Neural progenitor cell (in vitro differentiated cells): ENCODE results near the gene DAO. TPM values are rescaled to one million over a fixed set of nuclear protein-coding genes. Genes with fewer than 3 reads are reported as not detected.

ENCODE experiments used
- DNase-seq: peaks from one replicate; pipeline ENCODE4 v3.0.0-alpha.2; 2016; ENCODE audit warnings: low spot score
- H2AFZ ChIP-seq: fragments of 200-600 bp; sonication (generic); replicated peaks from 2 replicates; pipeline ENCODE4 v1.6.1; 2016; ENCODE audit warnings: antibody characterized with exemption
- H3F3A ChIP-seq: fragments of 200-600 bp; sonication (generic); 2 replicates; pipeline ENCODE4 v1.6.1; 2016; ENCODE audit warnings: antibody characterized with exemption, low read depth
- H3K27ac ChIP-seq: fragments of 200-600 bp; sonication (generic); 2 replicates; pipeline ENCODE4 v1.5.1; 2016; ENCODE audit warnings: mild to moderate bottlenecking
- H3K27me3 ChIP-seq: fragments of 200-600 bp; sonication (generic); 2 replicates; pipeline ENCODE4 v1.6.1; 2016; ENCODE audit warnings: mild to moderate bottlenecking, moderate library complexity
- H3K36me3 ChIP-seq: fragments of 200-600 bp; sonication (generic); 2 replicates; pipeline ENCODE4 v1.5.1; 2016
- H3K4me1 ChIP-seq: fragments of 200-600 bp; sonication (generic); 2 replicates; pipeline ENCODE4 v1.6.1; 2016; ENCODE audit warnings: mixed run types
- H3K4me2 ChIP-seq: fragments of 200-600 bp; sonication (generic); 2 replicates; pipeline ENCODE4 v1.6.1; 2016
- H3K4me3 ChIP-seq: fragments of 200-600 bp; sonication (generic); 2 replicates; pipeline ENCODE4 v1.5.1; 2016
- H3K79me2 ChIP-seq: fragments of 200-600 bp; sonication (generic); 2 replicates; pipeline ENCODE4 v1.6.1; 2016; ENCODE audit warnings: low read depth
- H3K9ac ChIP-seq: fragments of 200-600 bp; sonication (generic); 2 replicates; pipeline ENCODE4 v1.6.1; 2016
- H3K9me3 ChIP-seq: fragments of 200-600 bp; sonication (generic); 2 replicates; pipeline ENCODE4 v1.5.1; 2016; ENCODE audit warnings: low read depth
- H4K20me1 ChIP-seq: fragments of 200-600 bp; sonication (generic); 2 replicates; pipeline ENCODE4 v1.6.1; 2016; ENCODE audit warnings: low read depth
- H3K27ac Mint-ChIP-seq: 3 replicates; pipeline ENCODE4 v1.8.0; 2021; ENCODE audit warnings: mixed read lengths
- H3K27me3 Mint-ChIP-seq: 2 replicates; pipeline ENCODE4 v1.8.0; 2022; ENCODE audit warnings: low read depth, mild to moderate bottlenecking, inconsistent platforms, moderate library complexity, mixed read lengths; ENCODE audit not compliant: insufficient read depth
- H3K36me3 Mint-ChIP-seq: 3 replicates; pipeline ENCODE4 v1.8.0; 2021; ENCODE audit warnings: mixed read lengths
- H3K4me1 Mint-ChIP-seq: 3 replicates; pipeline ENCODE4 v1.8.0; 2021; ENCODE audit warnings: mixed read lengths
- H3K4me3 Mint-ChIP-seq: 3 replicates; pipeline ENCODE4 v1.8.0; 2021; ENCODE audit warnings: mild to moderate bottlenecking, moderate library complexity, mixed read lengths
- H3K9me3 Mint-ChIP-seq: 3 replicates; pipeline ENCODE4 v1.8.0; 2020; ENCODE audit warnings: mixed read lengths
- EZH2 ChIP-seq: fragments of 200-600 bp; sonication (generic); IDR thresholded peaks from 2 replicates; pipeline ENCODE4 v1.6.1; 2017; ENCODE audit warnings: antibody characterized with exemption, mild to moderate bottlenecking, moderate library complexity
- EZH2phosphoT487 ChIP-seq: fragments of 200-600 bp; sonication (generic); IDR thresholded peaks from 2 replicates; pipeline ENCODE4 v1.6.1; 2017; ENCODE audit warnings: antibody characterized with exemption
- total RNA-seq: library from RNA; depleted of rRNA; stranded (reverse); fragments of >200 nt; gene quantifications from 2 replicates; pipeline ENCODE4 v1.2.3, GENCODE V29; 2015; ENCODE audit warnings: low replicate concordance
- TF ChIP-seq, protein P1 (sequence below): fragments of 200-600 bp; sonication (generic); IDR thresholded peaks from 2 replicates; pipeline ENCODE4 v1.5.1; 2017; ENCODE audit warnings: antibody characterized with exemption, mild to moderate bottlenecking

The DAO gene
- total RNA-seq, 1 donor from 2014 or later = not detected

DNA sequence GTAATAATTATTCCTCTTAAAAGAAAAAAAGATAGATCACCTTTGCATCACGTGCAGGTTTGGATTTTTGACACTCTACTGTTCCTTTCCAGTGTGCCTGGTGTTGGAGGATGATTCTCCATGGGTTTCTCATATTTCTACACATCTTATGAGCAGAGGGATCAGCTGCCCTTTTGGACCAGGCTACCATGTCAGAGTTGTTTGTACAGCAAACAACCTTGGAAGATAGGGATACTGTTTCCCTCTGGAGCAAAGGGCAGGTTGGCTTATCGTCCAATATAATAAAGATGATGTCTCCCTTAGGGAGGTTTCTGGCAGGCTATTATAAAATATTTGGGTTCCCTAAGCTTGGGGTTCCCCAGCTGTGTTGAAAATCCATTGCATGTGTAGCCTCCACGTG is 42.1 kb downstream of the DAO start:
- no peak for DNase-seq
- H3K4me3 Mint-ChIP-seq = no peak overlapping the region
- no peak overlapping the region for H2AFZ ChIP-seq
- H3K4me1 ChIP-seq = no peaks in the 10 kb centered on the region
- TF ChIP-seq, protein P1, sequence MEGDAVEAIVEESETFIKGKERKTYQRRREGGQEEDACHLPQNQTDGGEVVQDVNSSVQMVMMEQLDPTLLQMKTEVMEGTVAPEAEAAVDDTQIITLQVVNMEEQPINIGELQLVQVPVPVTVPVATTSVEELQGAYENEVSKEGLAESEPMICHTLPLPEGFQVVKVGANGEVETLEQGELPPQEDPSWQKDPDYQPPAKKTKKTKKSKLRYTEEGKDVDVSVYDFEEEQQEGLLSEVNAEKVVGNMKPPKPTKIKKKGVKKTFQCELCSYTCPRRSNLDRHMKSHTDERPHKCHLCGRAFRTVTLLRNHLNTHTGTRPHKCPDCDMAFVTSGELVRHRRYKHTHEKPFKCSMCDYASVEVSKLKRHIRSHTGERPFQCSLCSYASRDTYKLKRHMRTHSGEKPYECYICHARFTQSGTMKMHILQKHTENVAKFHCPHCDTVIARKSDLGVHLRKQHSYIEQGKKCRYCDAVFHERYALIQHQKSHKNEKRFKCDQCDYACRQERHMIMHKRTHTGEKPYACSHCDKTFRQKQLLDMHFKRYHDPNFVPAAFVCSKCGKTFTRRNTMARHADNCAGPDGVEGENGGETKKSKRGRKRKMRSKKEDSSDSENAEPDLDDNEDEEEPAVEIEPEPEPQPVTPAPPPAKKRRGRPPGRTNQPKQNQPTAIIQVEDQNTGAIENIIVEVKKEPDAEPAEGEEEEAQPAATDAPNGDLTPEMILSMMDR = no peak
- TF ChIP-seq EZH2phosphoT487 (no peak), EZH2 (no peak)
- no peaks in the 10 kb centered on the region for H3K36me3 Mint-ChIP-seq
- H3K4me3 ChIP-seq = no peak overlapping the region
- no peaks in the 10 kb centered on the region for H3K4me1 Mint-ChIP-seq
- H3K27ac Mint-ChIP-seq = no peak overlapping the region
- H3K9me3 Mint-ChIP-seq = peaks cover 3% of the 10 kb centered on the region
- H3K27me3 Mint-ChIP-seq = peaks cover 8% of the 10 kb centered on the region
- no peaks in the 10 kb centered on the region for H3K36me3 ChIP-seq
- H3K4me2 ChIP-seq = no peak overlapping the region
- no peak overlapping the region for H3K27ac ChIP-seq
- no peaks in the 10 kb centered on the region for H3F3A ChIP-seq
- no peaks in the 10 kb centered on the region for H3K9me3 ChIP-seq
- H4K20me1 ChIP-seq = no peaks in the 10 kb centered on the region
- no peaks in the 10 kb centered on the region for H3K27me3 ChIP-seq
- H3K9ac ChIP-seq = no peak overlapping the region
- H3K79me2 ChIP-seq = no peaks in the 10 kb centered on the region

DNA sequence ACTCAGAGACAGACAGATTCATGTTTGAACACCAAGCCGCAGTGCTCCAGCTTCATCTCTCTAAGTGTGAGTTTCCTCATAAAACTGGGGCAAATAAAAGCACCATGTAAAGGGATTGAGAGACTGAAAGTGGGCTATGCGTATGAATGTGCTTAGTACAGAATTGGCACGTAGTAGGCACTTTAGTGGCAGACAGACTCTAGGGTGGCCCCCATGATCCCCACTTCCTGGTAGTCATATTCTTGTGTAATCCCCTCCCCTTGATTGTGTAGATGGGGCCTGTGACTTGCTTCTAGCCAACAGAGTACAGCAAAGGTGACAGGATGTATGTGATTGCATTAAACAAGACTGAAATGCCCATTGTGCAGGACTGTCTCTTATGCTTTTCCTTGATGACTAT is 43.0 kb downstream of the DAO start:
- peaks cover 4% of the 10 kb centered on the region for H3K9me3 Mint-ChIP-seq
- Histone ChIP-seq H3K4me1 (no peaks in the 10 kb centered on the region), H4K20me1 (no peaks in the 10 kb centered on the region), H3K9ac (no peak overlapping the region), H3K4me3 (no peak overlapping the region), H3K4me2 (no peak overlapping the region), H3K27ac (no peak overlapping the region), H2AFZ (no peak overlapping the region), H3K9me3 (no peaks in the 10 kb centered on the region), H3F3A (no peaks in the 10 kb centered on the region), H3K27me3 (no peaks in the 10 kb centered on the region), H3K36me3 (no peaks in the 10 kb centered on the region), H3K79me2 (no peaks in the 10 kb centered on the region)
- no peaks in the 10 kb centered on the region for H3K36me3 Mint-ChIP-seq
- peaks cover 8% of the 10 kb centered on the region for H3K27me3 Mint-ChIP-seq
- TF ChIP-seq, protein P1 = no peak
- no peak for TF ChIP-seq EZH2phosphoT487
- no peak for TF ChIP-seq EZH2
- no peak overlapping the region for H3K27ac Mint-ChIP-seq
- no peak overlapping the region for H3K4me3 Mint-ChIP-seq
- no peaks in the 10 kb centered on the region for H3K4me1 Mint-ChIP-seq
- DNase-seq = no peak

DNA sequence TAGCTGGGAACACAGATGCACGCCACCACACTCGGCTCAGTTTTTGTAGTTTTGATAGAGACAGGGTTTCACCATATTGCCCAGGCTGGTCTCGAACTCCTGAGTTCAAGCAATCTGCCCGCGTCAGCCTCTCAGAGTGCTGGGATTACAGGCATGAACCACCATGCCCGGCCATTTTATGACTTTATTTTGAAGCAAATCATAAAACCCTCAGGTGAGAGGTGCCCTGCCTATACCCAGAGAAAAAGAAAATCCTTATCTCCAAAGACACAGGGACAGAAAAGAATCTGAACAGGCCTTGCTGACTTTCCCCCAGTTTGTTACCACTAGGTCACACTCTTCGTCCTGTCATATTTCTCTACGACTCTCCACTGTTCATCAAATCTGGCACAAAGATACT is 48.8 kb downstream of the DAO start:
- H3K36me3 ChIP-seq = no peaks in the 10 kb centered on the region
- no peaks in the 10 kb centered on the region for H3K9me3 ChIP-seq
- H3K36me3 Mint-ChIP-seq = no peaks in the 10 kb centered on the region
- H3K27ac Mint-ChIP-seq = no peak overlapping the region
- no peak overlapping the region for H2AFZ ChIP-seq
- no peak overlapping the region for H3K4me3 ChIP-seq
- no peak overlapping the region for H3K4me3 Mint-ChIP-seq
- H3K4me2 ChIP-seq = no peak overlapping the region
- no peak overlapping the region for H3K27ac ChIP-seq
- no peak for TF ChIP-seq EZH2phosphoT487
- TF ChIP-seq EZH2 = no peak
- TF ChIP-seq, protein P1 = no peak
- peaks cover 7% of the 10 kb centered on the region for H3K27me3 Mint-ChIP-seq
- H3K27me3 ChIP-seq = no peaks in the 10 kb centered on the region
- peaks cover 8% of the 10 kb centered on the region for H3K4me1 ChIP-seq
- H3F3A ChIP-seq = peaks cover 8% of the 10 kb centered on the region
- no peak for DNase-seq
- H3K9ac ChIP-seq = no peak overlapping the region
- no peaks in the 10 kb centered on the region for H3K79me2 ChIP-seq
- no peaks in the 10 kb centered on the region for H4K20me1 ChIP-seq
- H3K4me1 Mint-ChIP-seq = peaks cover 17% of the 10 kb centered on the region
- H3K9me3 Mint-ChIP-seq = peaks cover 3% of the 10 kb centered on the region
